ENCODE data around the gene POLR1B. TPM values are rescaled to one million over a fixed set of nuclear protein-coding genes. Genes with fewer than 3 reads are reported as not detected.

The POLR1B gene
- total RNA-seq, 1 donor from 2014 or later, result 12.3 TPM

DNA sequence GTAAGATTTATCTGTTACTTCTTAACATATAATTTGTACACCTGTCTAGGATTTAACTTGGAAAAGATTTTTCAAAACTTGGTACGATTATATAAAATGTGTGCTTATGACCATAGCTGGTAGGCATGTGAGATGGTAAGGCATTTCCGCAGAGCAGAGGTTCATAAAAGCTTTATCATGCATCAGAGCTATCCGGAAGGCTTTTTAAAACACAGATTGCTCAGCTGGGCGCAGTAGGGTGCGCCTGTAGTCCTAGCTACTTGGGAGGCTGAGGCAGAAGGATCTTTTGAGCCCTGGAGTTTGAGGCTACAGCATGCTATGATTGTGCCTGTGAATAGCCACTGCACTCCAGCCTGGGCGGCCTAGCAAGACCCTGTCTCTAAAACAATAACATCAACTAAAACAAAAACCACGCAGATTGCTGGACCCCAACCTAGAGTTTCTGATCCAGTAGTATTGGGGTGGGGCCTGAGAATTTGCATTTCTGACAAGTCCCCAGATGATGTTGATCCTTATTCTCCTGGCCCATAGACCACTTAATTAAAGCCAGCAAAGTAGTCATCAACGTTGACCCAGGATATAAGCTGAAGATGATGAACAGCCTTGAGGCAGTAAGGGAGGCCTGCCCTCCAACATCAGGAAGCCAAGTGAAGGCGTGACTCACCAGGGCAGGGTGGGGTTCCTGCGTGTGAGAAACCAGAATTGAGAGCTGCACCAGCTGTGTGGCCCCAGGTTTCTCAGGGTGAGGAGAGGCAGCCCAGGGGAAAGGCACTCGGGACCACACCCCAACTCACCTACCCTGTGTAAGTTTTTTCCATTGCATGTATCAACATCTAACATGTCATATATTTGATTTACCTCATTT is 81.9 kb downstream of the POLR1B start:
- Histone ChIP-seq H3K9me3 (no peaks in the 10 kb centered on the region), H3K27me3 (ENCODE audit: low read depth) (no peaks in the 10 kb centered on the region), H3K4me3 (no peak overlapping the region), H3K36me3 (no peaks in the 10 kb centered on the region), H3K27ac (no peak overlapping the region), H3K4me1 (peaks cover 21% of the 10 kb centered on the region)
- TF ChIP-seq, protein P1, sequence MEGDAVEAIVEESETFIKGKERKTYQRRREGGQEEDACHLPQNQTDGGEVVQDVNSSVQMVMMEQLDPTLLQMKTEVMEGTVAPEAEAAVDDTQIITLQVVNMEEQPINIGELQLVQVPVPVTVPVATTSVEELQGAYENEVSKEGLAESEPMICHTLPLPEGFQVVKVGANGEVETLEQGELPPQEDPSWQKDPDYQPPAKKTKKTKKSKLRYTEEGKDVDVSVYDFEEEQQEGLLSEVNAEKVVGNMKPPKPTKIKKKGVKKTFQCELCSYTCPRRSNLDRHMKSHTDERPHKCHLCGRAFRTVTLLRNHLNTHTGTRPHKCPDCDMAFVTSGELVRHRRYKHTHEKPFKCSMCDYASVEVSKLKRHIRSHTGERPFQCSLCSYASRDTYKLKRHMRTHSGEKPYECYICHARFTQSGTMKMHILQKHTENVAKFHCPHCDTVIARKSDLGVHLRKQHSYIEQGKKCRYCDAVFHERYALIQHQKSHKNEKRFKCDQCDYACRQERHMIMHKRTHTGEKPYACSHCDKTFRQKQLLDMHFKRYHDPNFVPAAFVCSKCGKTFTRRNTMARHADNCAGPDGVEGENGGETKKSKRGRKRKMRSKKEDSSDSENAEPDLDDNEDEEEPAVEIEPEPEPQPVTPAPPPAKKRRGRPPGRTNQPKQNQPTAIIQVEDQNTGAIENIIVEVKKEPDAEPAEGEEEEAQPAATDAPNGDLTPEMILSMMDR (IDR thresholded peaks at IDR 0.05), result no peak
- ATAC-seq (peak; percentile 35 to 43), DNase-seq (no peak)
- intact Hi-C loops (cut with DNase I), result loop anchor here (10.0 kb wide), 1 partner anchor 61 kb away; no protein-coding TSS in a partner anchor

DNA sequence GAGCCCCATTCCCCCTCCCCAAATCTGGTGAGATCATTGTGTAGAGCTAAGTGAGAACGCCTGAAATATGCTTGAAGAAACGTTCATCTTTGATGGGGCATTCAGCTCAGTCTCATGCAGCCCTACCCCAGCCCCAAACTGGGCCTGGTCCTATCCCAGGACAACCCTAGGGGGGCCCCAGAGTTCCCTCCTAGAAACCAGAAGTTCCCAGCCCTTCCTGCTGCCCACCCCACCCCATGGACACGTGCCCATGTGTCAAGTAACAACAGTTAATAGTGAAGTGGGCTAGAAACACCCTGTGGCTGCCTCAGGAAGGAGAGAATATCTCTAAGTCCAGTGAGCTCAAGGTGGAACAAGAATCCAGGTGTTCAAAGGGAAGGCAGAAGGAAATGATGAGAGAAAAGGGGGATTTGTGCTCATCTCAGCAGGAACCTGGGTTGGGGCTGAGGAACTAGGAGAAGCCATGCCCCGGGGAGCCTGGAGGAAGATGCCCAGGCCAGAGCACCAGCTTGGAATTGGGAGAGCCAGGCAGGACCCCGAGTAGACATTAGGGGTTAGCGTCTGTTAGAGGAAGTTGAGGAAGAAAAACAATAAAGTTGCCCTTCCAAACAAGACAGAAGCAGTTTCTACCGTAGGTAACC is 83.3 kb downstream of the POLR1B start:
- intact Hi-C loops (cut with DNase I), result loop anchor here (10.0 kb wide), 1 partner anchor 59 kb away; no protein-coding TSS in a partner anchor
- Histone ChIP-seq H3K4me1 (peaks cover 28% of the 10 kb centered on the region), H3K4me3 (no peak overlapping the region), H3K9me3 (no peaks in the 10 kb centered on the region), H3K27me3 (ENCODE audit: low read depth) (no peaks in the 10 kb centered on the region), H3K27ac (peak overlapping the region; percentile 28), H3K36me3 (no peaks in the 10 kb centered on the region)
- DNase-seq (no peak), ATAC-seq (no peak)
- TF ChIP-seq, protein P1 (IDR thresholded peaks at IDR 0.05), result no peak

DNA sequence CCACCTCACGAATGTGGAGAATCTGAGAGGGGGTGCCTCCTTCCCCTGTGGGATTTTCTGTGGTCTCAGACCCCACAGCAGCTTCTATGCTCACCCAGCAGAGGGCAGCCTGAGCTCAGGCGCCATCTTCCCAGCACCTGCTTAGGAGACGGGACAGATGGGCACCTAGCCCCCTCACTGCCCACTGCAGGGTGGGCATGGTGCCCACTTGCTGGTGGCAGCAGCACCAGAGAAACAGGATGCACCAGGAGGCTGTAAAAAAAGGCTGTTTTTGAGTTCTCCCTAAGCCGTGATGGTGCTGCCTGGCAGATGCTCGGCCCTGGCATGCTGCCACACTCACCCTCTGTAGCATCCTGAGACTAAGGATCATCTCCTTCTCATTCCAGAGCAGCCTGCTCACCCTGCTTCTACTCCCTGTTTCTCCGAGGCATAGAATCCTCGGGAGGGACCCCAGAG is 84.4 kb downstream of the POLR1B start:
- ATAC-seq (peak; percentile 83 to 84), DNase-seq (peak; percentile 72)
- Histone ChIP-seq H3K36me3 (no peaks in the 10 kb centered on the region), H3K4me1 (peaks cover 38% of the 10 kb centered on the region), H3K4me3 (peak overlapping the region; percentile 12), H3K27me3 (ENCODE audit: low read depth) (no peaks in the 10 kb centered on the region), H3K27ac (peak overlapping the region; percentile 76), H3K9me3 (no peaks in the 10 kb centered on the region)
- TF ChIP-seq, protein P1 (IDR thresholded peaks at IDR 0.05), result peak; percentile 84
- intact Hi-C loops (cut with DNase I), result loop anchor here (10.0 kb wide), 1 partner anchor 58 kb away; no protein-coding TSS in a partner anchor

Other genes with a start within 250 kb of the POLR1B start
- gene RGPD8, start 108.8 kb upstream of the POLR1B start, total RNA-seq, result 16.0 TPM
- 48.5 TPM for gene TTL, start 60.3 kb upstream of the POLR1B start, total RNA-seq
- gene CHCHD5, start 42.1 kb downstream of the POLR1B start, total RNA-seq, result 23.0 TPM
- gene SLC20A1, start 103.5 kb downstream of the POLR1B start, total RNA-seq, result 43.5 TPM
- 0.53 TPM for gene NT5DC4, start 178.6 kb downstream of the POLR1B start, total RNA-seq
- gene CKAP2L, start 222.1 kb downstream of the POLR1B start, total RNA-seq, result 1.3 TPM
- 2.1 TPM for gene IL1A, start 242.0 kb downstream of the POLR1B start, total RNA-seq

Data from lower lobe of right lung (tissue), 2 donors.